Stimulated activated CD8-positive, alpha-beta memory T cell treated with anti-CD3 and anti-CD28 coated beads, Interleukin-4, amount 100 ng/mL, for 1 hour (primary cell): ENCODE measurements around the gene TRAPPC2.
"Not testable (repeated sequence)": the region's sequence is repeated elsewhere in the genome, so short reads cannot be mapped to it uniquely, and the experiment has no call there.

ENCODE experiments used
- DNase-seq, 2 donors: peaks; one replicate each; pipeline ENCODE4 v3.0.0-alpha.2; 2020; ENCODE audit warnings: low read depth in 2 of 2, low spot score in 1 of 2

The TRAPPC2 gene

GRCh38 chrX:13670197-13670596 lies 64.2 kb downstream of the TRAPPC2 start:
- DNase-seq, result no peak

DNA sequence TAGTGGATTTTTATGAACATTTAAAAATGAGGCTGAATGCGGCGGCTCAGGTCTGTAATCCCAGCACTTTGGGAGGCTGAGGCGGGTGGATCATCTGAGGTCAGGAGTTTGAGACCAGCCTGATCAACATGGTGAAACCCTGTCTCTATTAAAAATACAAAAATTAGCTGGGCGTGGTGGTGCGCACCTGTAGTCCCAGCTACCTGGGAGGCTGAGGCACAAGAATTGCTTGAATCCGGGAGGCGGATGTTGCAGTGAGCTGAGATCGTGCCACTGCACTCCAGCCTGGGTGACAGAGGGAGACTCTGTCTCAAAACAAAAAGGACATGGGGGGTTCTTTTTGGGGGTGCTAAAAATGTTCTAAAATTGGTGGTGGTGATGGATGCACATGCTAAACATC lies 64.7 kb downstream of the TRAPPC2 start:
- not testable (repeated sequence) for DNase-seq

- no peak for DNase-seq
These were observed 65.1 kb downstream of the TRAPPC2 start for GRCh38 chrX:13669246-13669737.

DNA sequence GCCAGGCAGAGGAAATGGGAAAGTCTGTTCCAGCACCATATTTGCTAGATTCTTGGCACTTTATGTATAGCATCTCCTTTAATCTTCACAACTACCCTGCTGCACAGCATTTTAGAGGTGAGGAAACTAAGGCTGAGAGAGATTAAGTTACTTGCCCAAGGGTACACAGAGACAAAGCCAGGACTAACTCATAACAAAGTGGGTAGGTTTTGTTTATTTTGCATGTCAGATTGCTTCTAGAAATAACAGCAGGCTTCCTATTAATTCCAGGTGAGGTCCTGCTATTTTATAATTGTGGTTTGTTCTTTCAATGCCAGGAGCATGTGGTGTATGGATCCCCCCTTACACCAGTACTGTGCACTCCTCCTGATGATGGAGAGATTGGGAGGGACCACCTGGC lies 66.5 kb downstream of the TRAPPC2 start:
- no peak for DNase-seq

DNA sequence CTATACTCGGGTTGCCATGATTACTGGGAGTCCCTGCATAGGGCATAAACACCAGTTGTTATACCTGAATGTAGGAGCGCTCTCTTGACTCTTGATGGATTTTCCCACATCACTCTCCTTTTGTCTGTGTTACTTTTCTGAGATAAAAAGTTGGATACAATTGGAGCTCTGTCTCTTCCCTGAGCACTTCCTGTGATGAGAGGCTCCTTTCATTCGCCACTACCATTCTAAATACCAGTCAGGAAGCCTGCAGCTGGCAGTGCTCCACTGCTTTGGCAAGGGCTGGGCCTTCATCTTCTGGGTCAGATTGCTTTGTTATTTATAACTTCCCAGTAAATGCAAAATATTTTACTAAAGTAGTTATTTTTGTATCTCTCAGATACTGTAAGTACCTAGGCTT lies 67.6 kb downstream of the TRAPPC2 start:
- DNase-seq, result no peak

DNA sequence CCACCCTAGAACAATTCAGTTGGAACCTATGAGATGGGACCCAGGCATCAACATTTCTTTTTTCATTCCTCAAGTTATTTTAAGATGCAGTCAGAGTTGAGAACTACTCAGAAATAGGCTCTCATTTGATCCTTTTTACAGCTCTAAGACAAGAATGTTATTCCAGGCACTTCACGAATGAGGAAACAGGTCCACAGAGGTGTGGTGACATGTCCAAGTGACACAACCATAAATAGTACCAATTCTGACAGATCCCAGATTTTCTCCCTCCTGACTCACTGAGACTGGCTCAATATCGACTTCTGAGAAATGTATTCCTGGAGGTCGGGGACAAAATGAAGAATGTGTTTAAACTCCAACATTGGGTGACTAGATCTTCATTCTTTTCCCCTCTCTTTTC lies 70.4 kb downstream of the TRAPPC2 start:
- DNase-seq, result no peak

DNA sequence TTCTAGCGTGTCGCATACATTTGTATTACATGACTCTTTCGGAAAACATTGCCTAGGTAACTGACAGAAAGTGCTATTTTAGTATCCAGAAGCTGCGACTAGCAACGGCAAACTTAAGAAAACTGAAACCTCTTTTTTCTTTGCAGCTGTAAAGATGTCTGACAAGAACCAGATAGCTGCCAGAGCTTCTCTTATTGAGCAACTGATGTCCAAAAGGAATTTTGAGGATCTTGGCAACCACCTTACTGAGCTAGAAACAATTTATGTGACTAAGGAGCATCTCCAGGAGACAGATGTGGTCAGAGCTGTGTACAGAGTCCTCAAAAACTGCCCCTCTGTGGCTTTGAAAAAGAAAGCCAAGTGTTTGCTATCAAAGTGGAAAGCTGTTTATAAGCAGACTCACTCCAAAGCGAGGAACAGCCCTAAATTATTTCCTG lies 72.0 kb downstream of the TRAPPC2 start:
- DNase-seq, result no peak
